Naive thymus-derived CD4-positive, alpha-beta T cell (primary cell): ENCODE measurements around the gene TMEM212. TPM values are rescaled to one million over a fixed set of nuclear protein-coding genes. Genes with fewer than 3 reads are reported as not detected.
A peak's percentile ranks its signal among the peaks of the same experiment; 100 is the strongest.

Experiments
- ATAC-seq: fragments of 150-1000 bp; cut with Tn5 transposase; 2 replicates; pipeline ENCODE4 v1.10.0; 2021; ENCODE audit warnings: mild to moderate bottlenecking, moderate library complexity
- CTCF ChIA-PET: fragments of 350-600 bp; sonication (Branson Sonifier 250); formaldehyde crosslinking; loops from one replicate; lab custom pipeline; 2021; ENCODE audit warnings: antibody characterized with exemption; lab: Charles Lee
- POLR2A ChIA-PET: fragments of 350-600 bp; sonication (Branson Sonifier 250); formaldehyde crosslinking; loops from one replicate; lab custom pipeline; 2021; ENCODE audit warnings: antibody characterized with exemption, inconsistent platforms; lab: Charles Lee
- DNase-seq, 9 donors: peaks; one replicate each; pipeline versions ENCODE4 v3.0.0 to v3.0.0-alpha.2; 2020 to 2022; ENCODE audit warnings: mixed read lengths in 1 of 9
- H3K27ac ChIP-seq: one replicate; pipeline ENCODE4 v1.7.0; 2013; ENCODE audit warnings: mild to moderate bottlenecking, low read depth, low read length, moderate library complexity
- H3K27me3 ChIP-seq, 2 donors: one replicate each; pipeline ENCODE4 v1.7.0; 2013; ENCODE audit warnings: low read length in 2 of 2, mild to moderate bottlenecking in 2 of 2, moderate library complexity in 2 of 2; ENCODE audit not compliant: control insufficient read depth in 2 of 2, insufficient read depth in 2 of 2
- H3K36me3 ChIP-seq, 3 experiments: 1 replicate in 2 of 3; 2 replicates in 1 of 3; pipeline ENCODE4 v1.7.0; 2013; ENCODE audit warnings: low read length in 3 of 3, mild to moderate bottlenecking in 3 of 3, moderate library complexity in 1 of 3; ENCODE audit not compliant: insufficient read depth in 3 of 3, control insufficient read depth in 2 of 3
- H3K4me1 ChIP-seq, 2 donors: one replicate each; pipeline ENCODE4 v1.7.0; 2013; ENCODE audit warnings: low read length in 2 of 2, mild to moderate bottlenecking in 2 of 2, moderate library complexity in 1 of 2; ENCODE audit not compliant: control insufficient read depth in 2 of 2, insufficient read depth in 2 of 2
- H3K4me3 ChIP-seq: 2 replicates; pipeline ENCODE4 v1.7.0; 2013; ENCODE audit warnings: mild to moderate bottlenecking, low read length
- H3K9me3 ChIP-seq, 3 experiments: 1 replicate in 2 of 3; 2 replicates in 1 of 3; pipeline ENCODE4 v1.7.0; 2013; ENCODE audit warnings: low read length in 3 of 3; ENCODE audit not compliant: control insufficient read depth in 2 of 3
- H3K27ac Mint-ChIP-seq, 9 donors: one replicate each; pipeline ENCODE4 v1.8.0; 2020 to 2022; ENCODE audit warnings: mixed read lengths in 9 of 9, mild to moderate bottlenecking in 8 of 9, moderate library complexity in 5 of 9, inconsistent platforms in 2 of 9
- H3K27me3 Mint-ChIP-seq, 5 donors: one replicate each; pipeline ENCODE4 v1.8.0; 2021 to 2022; ENCODE audit warnings: mixed read lengths in 5 of 5, mild to moderate bottlenecking in 1 of 5
- H3K36me3 Mint-ChIP-seq, 5 donors: one replicate each; pipeline ENCODE4 v1.8.0; 2020 to 2022; ENCODE audit warnings: mixed read lengths in 5 of 5, mild to moderate bottlenecking in 3 of 5, inconsistent platforms in 1 of 5
- H3K4me1 Mint-ChIP-seq, 7 donors: one replicate each; pipeline ENCODE4 v1.8.0; 2020 to 2022; ENCODE audit warnings: mixed read lengths in 7 of 7, mild to moderate bottlenecking in 3 of 7, inconsistent platforms in 1 of 7
- H3K4me3 Mint-ChIP-seq, 10 donors: one replicate each; pipeline ENCODE4 v1.8.0; 2020 to 2022; ENCODE audit warnings: mild to moderate bottlenecking in 10 of 10, mixed read lengths in 10 of 10, moderate library complexity in 6 of 10, inconsistent platforms in 2 of 10
- H3K9me3 Mint-ChIP-seq, 11 donors: one replicate each; pipeline ENCODE4 v1.8.0; 2020 to 2022; ENCODE audit warnings: mixed read lengths in 11 of 11, mild to moderate bottlenecking in 4 of 11, inconsistent platforms in 1 of 11, moderate library complexity in 1 of 11
- intact Hi-C, 2 donors: fragments of 100-400 bp; cut with micrococcal nuclease; formaldehyde crosslinking; loops; one replicate each; pipeline ENCODE4 v1.15.1; 2023
- polyA plus RNA-seq, 2 donors: library from polyadenylated mRNA; unstranded; fragments of 300-500 nt; fragmentation: Illumina TruSeq; gene quantifications; one replicate each; pipeline ENCODE4 v1.2.3, GENCODE V29; 2021
- total RNA-seq, 6 experiments: library from RNA in 5 of 6; stranded (reverse) in 5 of 6; gene quantifications; 1 replicate in 5 of 6; 2 replicates in 1 of 6; pipeline ENCODE4 v1.2.3 and lab custom pipeline; 2021 to 2026

The TMEM212 gene
- total and polyA plus RNA-seq, 7 experiments from 2014 or later = not detected

- Mint-ChIP-seq H3K36me3 (no peaks in the 10 kb centered on the region), H3K4me1 (peaks cover 7 to 15% (median 12%) of the 10 kb centered on the region in 7 donors), H3K27me3 (peaks cover 23 to 54% (median 38%) of the 10 kb centered on the region in 5 donors), H3K4me3 (peak overlapping the region in 1 of 10 donors; percentile 59), H3K9me3 (no peaks in the 10 kb centered on the region), H3K27ac (no peak overlapping the region)
- H3K4me1 ChIP-seq = peaks cover 0 to 4% of the 10 kb centered on the region in 2 donors
- H3K27me3 ChIP-seq = peaks cover 0 to 8% of the 10 kb centered on the region in 2 donors
- H3K4me3 ChIP-seq = no peak overlapping the region
- intact Hi-C loops = no loop called here
- ATAC-seq = no peak
- no peak for DNase-seq
- CTCF ChIA-PET = no interaction called here
- POLR2A ChIA-PET = no interaction called here
- no peak overlapping the region for H3K27ac ChIP-seq
- H3K36me3 ChIP-seq = no peaks in the 10 kb centered on the region
- H3K9me3 ChIP-seq = no peaks in the 10 kb centered on the region
Observed at GRCh38 chr3:171807806-171808205, 35.3 kb upstream of the TMEM212 start.

- POLR2A ChIA-PET = no interaction called here
- Histone ChIP-seq H3K36me3 (no peaks in the 10 kb centered on the region), H3K27me3 (peaks cover 0 to 8% of the 10 kb centered on the region in 2 donors), H3K4me3 (peak overlapping the region; percentile 60), H3K27ac (no peak overlapping the region), H3K4me1 (peaks cover 0 to 4% of the 10 kb centered on the region in 2 donors), H3K9me3 (no peaks in the 10 kb centered on the region)
- peak; percentile 33 for ATAC-seq
- H3K27ac Mint-ChIP-seq = no peak overlapping the region
- H3K4me3 Mint-ChIP-seq = peak overlapping the region; percentile 75 to 92 (median 84)
- intact Hi-C loops = no loop called here
- H3K9me3 Mint-ChIP-seq = peaks cover 0 to 2% (median 0%) of the 10 kb centered on the region in 11 donors
- peaks cover 8 to 18% (median 12%) of the 10 kb centered on the region in 7 donors for H3K4me1 Mint-ChIP-seq
- H3K27me3 Mint-ChIP-seq = peaks cover 25 to 55% (median 47%) of the 10 kb centered on the region in 5 donors
- no peak for DNase-seq
- H3K36me3 Mint-ChIP-seq = no peaks in the 10 kb centered on the region
- CTCF ChIA-PET = no interaction called here
Observed at GRCh38 chr3:171809611-171809860, 33.6 kb upstream of the TMEM212 start.

GRCh38 chr3:171809861-171810628 is 33.1 kb upstream of the TMEM212 start, which contains the start of gene PLD1:
PLD1 (minus strand) TSS chr3:171810483; CDS start chr3:171738051, 72,432 bp downstream.
- peaks cover 0 to 3% (median 0%) of the 10 kb centered on the region in 11 donors for H3K9me3 Mint-ChIP-seq
- DNase-seq = peak in 8 of 9 donors; percentile 9 to 49 (median 24)
- ChIA-PET CTCF (no interaction called here), POLR2A (no interaction called here)
- H3K27me3 Mint-ChIP-seq = peaks cover 25 to 55% (median 47%) of the 10 kb centered on the region in 5 donors
- H3K4me1 ChIP-seq = peaks cover 0 to 4% of the 10 kb centered on the region in 2 donors
- H3K9me3 ChIP-seq = no peaks in the 10 kb centered on the region
- H3K4me3 Mint-ChIP-seq = peak within 1 kb of the TSS; percentile 75 to 92 (median 84)
- no peaks in the 10 kb centered on the region for H3K36me3 Mint-ChIP-seq
- H3K36me3 ChIP-seq = no peaks in the 10 kb centered on the region
- intact Hi-C loops = no loop called here
- peaks cover 0 to 8% of the 10 kb centered on the region in 2 donors for H3K27me3 ChIP-seq
- peak within 1 kb of the TSS in 1 of 9 donors; percentile 29 for H3K27ac Mint-ChIP-seq
- H3K4me3 ChIP-seq = peak within 1 kb of the TSS; percentile 60
- peaks cover 8 to 18% (median 12%) of the 10 kb centered on the region in 7 donors for H3K4me1 Mint-ChIP-seq
- ATAC-seq = peak; percentile 71
- no peak within 1 kb of the TSS for H3K27ac ChIP-seq

- no peaks in the 10 kb centered on the region for H3K36me3 Mint-ChIP-seq
- intact Hi-C loops = no loop called here
Observed at GRCh38 chr3:171810629-171811294, 32.4 kb upstream of the TMEM212 start.

GRCh38 chr3:171811295-171811912 is 31.7 kb upstream of the TMEM212 start:
- Histone ChIP-seq H3K27me3 (peaks cover 0 to 8% of the 10 kb centered on the region in 2 donors), H3K36me3 (no peaks in the 10 kb centered on the region), H3K4me3 (no peak overlapping the region), H3K9me3 (no peaks in the 10 kb centered on the region), H3K4me1 (peaks cover 0 to 4% of the 10 kb centered on the region in 2 donors), H3K27ac (no peak overlapping the region)
- Mint-ChIP-seq H3K36me3 (no peaks in the 10 kb centered on the region), H3K4me1 (peaks cover 8 to 18% (median 12%) of the 10 kb centered on the region in 7 donors), H3K4me3 (peak overlapping the region in 7 of 10 donors; percentile 8 to 86 (median 71)), H3K27ac (no peak overlapping the region), H3K27me3 (peaks cover 25 to 54% (median 51%) of the 10 kb centered on the region in 5 donors), H3K9me3 (peaks cover 0 to 5% (median 0%) of the 10 kb centered on the region in 11 donors)
- intact Hi-C loops = no loop called here
- ChIA-PET POLR2A (no interaction called here), CTCF (no interaction called here)
- DNase-seq (no peak), ATAC-seq (peak; percentile 20)

More at GRCh38 chr3:171810629-171811294, 32.4 kb upstream of the TMEM212 start:
- Mint-ChIP-seq H3K9me3 (peaks cover 0 to 5% (median 0%) of the 10 kb centered on the region in 11 donors), H3K27ac (no peak overlapping the region), H3K27me3 (peaks cover 25 to 55% (median 51%) of the 10 kb centered on the region in 5 donors), H3K4me3 (peak overlapping the region; percentile 58 to 86 (median 75)), H3K4me1 (peaks cover 8 to 18% (median 12%) of the 10 kb centered on the region in 7 donors)
- Histone ChIP-seq H3K36me3 (no peaks in the 10 kb centered on the region), H3K27ac (no peak overlapping the region), H3K4me3 (peak overlapping the region; percentile 60), H3K27me3 (peaks cover 0 to 8% of the 10 kb centered on the region in 2 donors), H3K4me1 (peaks cover 0 to 4% of the 10 kb centered on the region in 2 donors), H3K9me3 (no peaks in the 10 kb centered on the region)
- ChIA-PET POLR2A (no interaction called here), CTCF (no interaction called here)
- DNase-seq (no peak), ATAC-seq (no peak)

- H3K4me1 Mint-ChIP-seq = peaks cover 8 to 18% (median 12%) of the 10 kb centered on the region in 7 donors
- H3K9me3 ChIP-seq = no peaks in the 10 kb centered on the region
- H3K27ac ChIP-seq = no peak overlapping the region
- H3K4me1 ChIP-seq = peaks cover 0 to 4% of the 10 kb centered on the region in 2 donors
- no peak for DNase-seq
- ATAC-seq = no peak
- CTCF ChIA-PET = no interaction called here
- peaks cover 0 to 8% of the 10 kb centered on the region in 2 donors for H3K27me3 ChIP-seq
- peaks cover 0 to 5% (median 0%) of the 10 kb centered on the region in 11 donors for H3K9me3 Mint-ChIP-seq
- H3K27me3 Mint-ChIP-seq = peaks cover 25 to 51% (median 50%) of the 10 kb centered on the region in 5 donors
- intact Hi-C loops = no loop called here
- peak overlapping the region in 1 of 10 donors; percentile 76 for H3K4me3 Mint-ChIP-seq
- no peaks in the 10 kb centered on the region for H3K36me3 ChIP-seq
- no peaks in the 10 kb centered on the region for H3K36me3 Mint-ChIP-seq
- no peak overlapping the region for H3K4me3 ChIP-seq
- H3K27ac Mint-ChIP-seq = no peak overlapping the region
- POLR2A ChIA-PET = no interaction called here
Observed at GRCh38 chr3:171811913-171812335, 31.2 kb upstream of the TMEM212 start.
